GM19099 (cell line): ENCODE measurements around the gene CFAP52.

Experiments
- POLR2A ChIP-seq: IDR thresholded peaks from 3 replicates; pipeline ENCODE4 v1.6.1; 2011; ENCODE audit warnings: low read depth; ENCODE audit not compliant: insufficient read length; ENCODE audit errors: extremely low read depth

CFAP52 gene

GRCh38 chr17:9670596-9670995 lies 94.2 kb downstream of the CFAP52 start:
- TF ChIP-seq POLR2A = no peak

DNA sequence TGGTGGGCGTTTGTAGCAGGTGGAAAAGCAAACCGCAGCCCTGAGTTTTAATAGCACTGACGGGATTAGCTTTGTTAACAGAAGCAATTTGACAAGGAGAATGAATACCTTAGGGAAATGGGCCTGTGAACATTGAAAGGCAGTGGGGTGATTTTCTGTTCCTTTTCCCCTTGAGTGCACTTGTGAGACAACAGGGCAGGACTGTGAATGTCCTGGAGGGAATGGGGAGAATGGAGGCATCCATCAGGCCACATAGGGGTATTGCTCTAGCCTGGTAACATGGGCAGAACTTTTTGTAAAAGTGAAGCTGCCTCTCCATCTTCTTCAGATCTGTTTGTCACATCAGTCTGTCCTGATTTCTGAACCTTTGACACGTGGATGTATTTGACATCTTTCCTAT lies 95.1 kb downstream of the CFAP52 start:
- no peak for TF ChIP-seq POLR2A

DNA sequence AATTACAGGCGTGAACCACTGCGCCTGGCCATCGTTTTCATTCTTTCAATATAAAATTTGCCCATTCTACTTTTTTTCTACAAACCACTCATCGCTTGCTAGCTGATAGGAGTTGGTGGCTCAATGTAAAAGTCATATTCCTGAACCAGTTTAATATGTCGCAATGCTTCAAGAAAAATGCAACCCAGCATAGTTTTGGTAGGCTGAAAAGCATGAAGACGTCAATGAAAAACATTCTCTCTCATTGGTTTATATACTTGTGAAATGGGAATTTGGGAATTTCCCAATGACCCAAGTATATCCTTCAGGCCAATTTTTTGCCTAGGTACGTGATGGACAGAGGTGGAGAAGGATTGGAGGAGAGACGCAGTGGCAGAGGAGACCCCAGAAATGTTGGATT lies 95.8 kb downstream of the CFAP52 start:
- TF ChIP-seq POLR2A = no peak

DNA sequence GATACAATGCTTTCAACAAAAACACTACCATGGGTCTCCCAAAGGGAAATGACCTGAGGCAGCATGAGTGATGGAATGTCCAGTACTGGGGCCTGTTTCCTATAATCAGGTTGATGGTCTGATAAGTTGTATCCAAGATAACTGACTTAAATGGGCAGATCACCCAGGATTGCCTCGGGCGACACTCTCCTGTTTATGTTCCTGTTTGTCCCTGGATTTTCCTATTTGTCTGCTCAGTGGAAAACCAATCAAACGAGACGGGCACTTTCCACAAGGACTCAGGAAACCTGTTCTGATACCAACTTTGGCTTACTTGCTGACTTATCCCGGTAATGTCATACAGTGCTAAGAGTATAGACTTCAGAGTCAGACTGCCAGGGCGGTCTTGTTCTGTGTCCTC lies 96.2 kb downstream of the CFAP52 start:
- TF ChIP-seq POLR2A = no peak

DNA sequence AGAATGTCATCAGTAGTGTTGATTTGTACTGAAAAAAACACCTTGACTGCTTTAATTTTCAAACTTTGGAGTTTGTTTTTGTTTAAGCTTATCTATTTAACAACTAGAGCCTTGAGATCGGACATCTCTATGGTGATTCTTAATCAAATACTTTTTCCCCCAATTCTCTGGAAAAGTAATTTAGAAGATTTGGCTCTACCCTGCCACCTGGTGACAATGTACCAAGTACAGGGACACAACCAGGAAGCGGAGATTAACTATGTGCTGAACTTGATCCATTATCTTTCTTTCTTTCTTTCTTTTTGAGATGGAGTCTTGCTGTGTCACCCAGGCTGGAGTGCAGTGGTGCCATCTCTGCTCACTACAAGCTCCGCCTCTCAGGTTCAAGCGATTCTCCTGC lies 99.6 kb downstream of the CFAP52 start:
- TF ChIP-seq POLR2A = no peak

- TF ChIP-seq POLR2A = no peak
Measured at GRCh38 chr17:9676820-9677310, 100.4 kb downstream of the CFAP52 start.

- no peak for TF ChIP-seq POLR2A
Measured at GRCh38 chr17:9677411-9677810, 101.0 kb downstream of the CFAP52 start.

- TF ChIP-seq POLR2A = no peak
Measured at GRCh38 chr17:9677896-9678295, 101.5 kb downstream of the CFAP52 start.

GRCh38 chr17:9684955-9685621 lies 108.6 kb downstream of the CFAP52 start:
- no peak for TF ChIP-seq POLR2A
